Adrenal gland (tissue), 5 donors: ENCODE data around the gene ZNF366.

ENCODE experiments used
- POLR2A ChIP-seq, 2 donors: fragments of 450-650 bp; IDR thresholded peaks; one replicate each; pipeline ENCODE4 v1.6.1; 2017; ENCODE audit warnings: antibody characterized with exemption in 2 of 2, mild to moderate bottlenecking in 2 of 2, moderate library complexity in 1 of 2
- TF ChIP-seq, protein P1 (sequence below), 6 experiments: fragments of 450-650 bp in 4 of 6; fragments of 200-600 bp in 2 of 6; sonication (generic) in 1 of 6; IDR thresholded peaks; 1 replicate in 5 of 6; 2 replicates in 1 of 6; pipeline versions ENCODE4 v1.5.1 to v1.8.0; 2016 to 2021; ENCODE audit warnings: antibody characterized with exemption in 6 of 6, mild to moderate bottlenecking in 2 of 6, moderate library complexity in 1 of 6
- donor health status: DM: no; HTN: no; CAD: no.

DNA sequence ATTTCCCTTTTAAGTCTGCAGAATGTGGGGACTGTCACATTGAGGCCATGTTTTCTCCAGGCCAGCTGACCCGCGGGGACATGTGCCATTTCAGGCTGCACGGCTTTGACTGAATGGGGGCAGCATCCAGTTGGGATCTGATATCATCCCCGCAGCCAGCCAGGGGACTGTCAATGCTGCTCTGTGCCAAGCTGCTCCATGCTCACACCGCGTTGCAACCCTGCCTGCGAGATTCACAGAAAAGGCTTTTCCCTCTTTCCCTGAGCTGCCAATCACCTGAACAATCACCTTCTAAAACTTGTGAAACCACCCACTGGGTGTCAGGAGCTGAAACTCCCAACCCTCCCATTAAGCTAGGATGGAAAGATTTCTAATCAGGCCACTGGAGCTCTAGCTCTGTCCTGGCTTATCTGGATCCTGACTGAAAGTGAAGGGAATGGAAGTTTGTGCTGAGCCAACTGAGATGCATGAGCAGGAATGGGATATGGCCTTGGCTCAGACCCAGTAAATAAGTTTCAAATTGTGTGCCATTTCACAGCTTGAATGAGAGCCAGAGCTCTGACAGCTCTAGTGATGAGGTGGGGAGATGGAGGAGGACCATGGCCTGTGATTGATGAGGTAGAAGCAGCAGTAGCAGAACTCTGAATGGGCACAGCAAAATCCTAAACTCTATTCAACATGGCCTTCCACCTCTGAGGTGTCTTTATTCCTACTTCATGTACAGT lies 34.5 kb upstream of the ZNF366 start:
- TF ChIP-seq POLR2A (IDR thresholded peaks at IDR 0.05), result no peak
- TF ChIP-seq, protein P1, sequence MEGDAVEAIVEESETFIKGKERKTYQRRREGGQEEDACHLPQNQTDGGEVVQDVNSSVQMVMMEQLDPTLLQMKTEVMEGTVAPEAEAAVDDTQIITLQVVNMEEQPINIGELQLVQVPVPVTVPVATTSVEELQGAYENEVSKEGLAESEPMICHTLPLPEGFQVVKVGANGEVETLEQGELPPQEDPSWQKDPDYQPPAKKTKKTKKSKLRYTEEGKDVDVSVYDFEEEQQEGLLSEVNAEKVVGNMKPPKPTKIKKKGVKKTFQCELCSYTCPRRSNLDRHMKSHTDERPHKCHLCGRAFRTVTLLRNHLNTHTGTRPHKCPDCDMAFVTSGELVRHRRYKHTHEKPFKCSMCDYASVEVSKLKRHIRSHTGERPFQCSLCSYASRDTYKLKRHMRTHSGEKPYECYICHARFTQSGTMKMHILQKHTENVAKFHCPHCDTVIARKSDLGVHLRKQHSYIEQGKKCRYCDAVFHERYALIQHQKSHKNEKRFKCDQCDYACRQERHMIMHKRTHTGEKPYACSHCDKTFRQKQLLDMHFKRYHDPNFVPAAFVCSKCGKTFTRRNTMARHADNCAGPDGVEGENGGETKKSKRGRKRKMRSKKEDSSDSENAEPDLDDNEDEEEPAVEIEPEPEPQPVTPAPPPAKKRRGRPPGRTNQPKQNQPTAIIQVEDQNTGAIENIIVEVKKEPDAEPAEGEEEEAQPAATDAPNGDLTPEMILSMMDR (IDR thresholded peaks at IDR 0.05), result no peak
